HFFc6 (cell line): ENCODE results near the gene MTNR1A. TPM values are rescaled to one million over a fixed set of nuclear protein-coding genes. Genes with fewer than 3 reads are reported as not detected.
A peak's percentile ranks its signal among the peaks of the same experiment; 100 is the strongest.
"Not testable (repeated sequence)": the region's sequence is repeated elsewhere in the genome, so short reads cannot be mapped to it uniquely, and the experiment has no call there.

ENCODE experiments used
- DNase-seq: peaks from one replicate; pipeline ENCODE4 v3.0.0-alpha.2; 2018
- H3K27ac Mint-ChIP-seq: 2 replicates; pipeline ENCODE4 v1.8.0; 2020; ENCODE audit warnings: mild to moderate bottlenecking, mixed read lengths
- H3K27me3 Mint-ChIP-seq: 2 replicates; pipeline ENCODE4 v1.8.0; 2021; ENCODE audit warnings: mild to moderate bottlenecking, moderate library complexity, mixed read lengths; ENCODE audit not compliant: insufficient read depth
- H3K36me3 Mint-ChIP-seq: 2 replicates; pipeline ENCODE4 v1.8.0; 2021; ENCODE audit warnings: low read depth, mixed read lengths
- H3K4me1 Mint-ChIP-seq: 2 replicates; pipeline ENCODE4 v1.8.0; 2020; ENCODE audit warnings: low read depth, mixed read lengths
- H3K4me3 Mint-ChIP-seq: 2 replicates; pipeline ENCODE4 v1.8.0; 2020; ENCODE audit warnings: mild to moderate bottlenecking, moderate library complexity, mixed read lengths
- H3K9me3 Mint-ChIP-seq: 2 replicates; pipeline ENCODE4 v1.8.0; 2020; ENCODE audit warnings: mild to moderate bottlenecking, mixed read lengths
- CTCF ChIP-seq: fragments of 200-600 bp; sonication (generic); IDR thresholded peaks from 2 replicates; pipeline ENCODE4 v1.5.0; 2021; ENCODE audit warnings: antibody characterized with exemption, mild to moderate bottlenecking
- total RNA-seq, 6 experiments: library from RNA; stranded (reverse); fragmentation: NEBNext Ultra II Directional; extraction: Animal tissue kit (Norgen Biotek cat#: 25700); gene quantifications; 2 replicates in 1 of 6; 3 replicates in 5 of 6; pipeline ENCODE4 v1.2.3, GENCODE V29; 2021

The MTNR1A gene
- total RNA-seq, 6 experiments from 2014 or later, result not detected

GRCh38 chr4:186537843-186538521, 17.4 kb downstream of the MTNR1A start:
- no peak overlapping the region for H3K4me3 Mint-ChIP-seq
- TF ChIP-seq CTCF, result no peak

GRCh38 chr4:186536285-186536684, 19.1 kb downstream of the MTNR1A start:
- no peak overlapping the region for H3K27ac Mint-ChIP-seq
- peaks cover 4% of the 10 kb centered on the region; the same call in 1 of the 2 replicates for H3K27me3 Mint-ChIP-seq
- no peak for TF ChIP-seq CTCF
- no peaks in the 10 kb centered on the region for H3K36me3 Mint-ChIP-seq
- H3K4me3 Mint-ChIP-seq, result no peak overlapping the region
- H3K4me1 Mint-ChIP-seq, result no peaks in the 10 kb centered on the region
- DNase-seq, result no peak
- peaks cover 8% of the 10 kb centered on the region; the same call in 1 of the 2 replicates for H3K9me3 Mint-ChIP-seq

More at GRCh38 chr4:186537843-186538521, 17.4 kb downstream of the MTNR1A start:
- Mint-ChIP-seq H3K9me3 (peaks cover 8% of the 10 kb centered on the region; the same call in 1 of the 2 replicates), H3K36me3 (no peaks in the 10 kb centered on the region), H3K4me1 (no peaks in the 10 kb centered on the region), H3K27me3 (peaks cover 4% of the 10 kb centered on the region; the same call in 1 of the 2 replicates), H3K27ac (no peak overlapping the region)
- DNase-seq, result no peak

- Mint-ChIP-seq H3K4me3 (no peak overlapping the region), H3K4me1 (no peaks in the 10 kb centered on the region), H3K27me3 (no peaks in the 10 kb centered on the region; the same call in 1 of the 2 replicates), H3K36me3 (no peaks in the 10 kb centered on the region), H3K9me3 (peaks cover 8% of the 10 kb centered on the region; the same call in 1 of the 2 replicates), H3K27ac (no peak overlapping the region)
- DNase-seq, result no peak
- no peak for TF ChIP-seq CTCF
These were observed 21.3 kb downstream of the MTNR1A start for GRCh38 chr4:186534056-186534455.

- H3K27me3 Mint-ChIP-seq, H3K9me3 Mint-ChIP-seq, H3K4me1 Mint-ChIP-seq, H3K36me3 Mint-ChIP-seq, DNase-seq, H3K4me3 Mint-ChIP-seq, H3K27ac Mint-ChIP-seq: not testable (repeated sequence)
These were observed 31.4 kb downstream of the MTNR1A start for GRCh38 chr4:186523927-186524326.

GRCh38 chr4:186516287-186516686, 39.1 kb downstream of the MTNR1A start:
- Mint-ChIP-seq H3K4me3 (no peak overlapping the region), H3K36me3 (no peaks in the 10 kb centered on the region), H3K9me3 (no peaks in the 10 kb centered on the region), H3K27me3 (peaks cover 6% of the 10 kb centered on the region), H3K4me1 (peaks cover 6% of the 10 kb centered on the region; the same call in 1 of the 2 replicates), H3K27ac (no peak overlapping the region)
- DNase-seq, result no peak
- no peak for TF ChIP-seq CTCF

GRCh38 chr4:186514271-186514950, 41.0 kb downstream of the MTNR1A start:
- peaks cover 7% of the 10 kb centered on the region; the same call in 1 of the 2 replicates for H3K9me3 Mint-ChIP-seq
- no peaks in the 10 kb centered on the region for H3K36me3 Mint-ChIP-seq
- H3K27me3 Mint-ChIP-seq, result peaks cover 4% of the 10 kb centered on the region
- peaks cover 6% of the 10 kb centered on the region; the same call in 1 of the 2 replicates for H3K4me1 Mint-ChIP-seq
- no peak overlapping the region for H3K4me3 Mint-ChIP-seq
- DNase-seq, result peak; percentile 2
- no peak overlapping the region for H3K27ac Mint-ChIP-seq
- no peak for TF ChIP-seq CTCF

GRCh38 chr4:186504771-186505170, 50.6 kb downstream of the MTNR1A start:
- not testable (repeated sequence) for H3K27ac Mint-ChIP-seq, H3K9me3 Mint-ChIP-seq, DNase-seq, H3K27me3 Mint-ChIP-seq, H3K36me3 Mint-ChIP-seq, H3K4me3 Mint-ChIP-seq, H3K4me1 Mint-ChIP-seq
